Endothelial cell of umbilical vein (primary cell): ENCODE data around the gene SPSB1. TPM values are rescaled to one million over a fixed set of nuclear protein-coding genes. Genes with fewer than 3 reads are reported as not detected.

Experiments
- BruUV-seq: library from RNA; stranded (reverse); fragments of 400-500 nt; replicated peaks from 2 replicates; lab custom pipeline; 2021; lab: Mats Ljungman, UMichigan
- CTCF ChIA-PET: fragments of 300-600, 350-600 bp; sonication (Branson Sonifier 250); formaldehyde crosslinking; loops from one replicate; lab custom pipeline; 2021; ENCODE audit warnings: antibody characterized with exemption, inconsistent platforms; lab: Charles Lee
- POLR2A ChIA-PET: fragments of 300-600, 350-600 bp; sonication (Branson Sonifier 250); formaldehyde crosslinking; loops from one replicate; lab custom pipeline; 2021; ENCODE audit warnings: antibody characterized with exemption, inconsistent platforms; lab: Charles Lee
- DNase-seq: peaks from one replicate; pipeline ENCODE4 v3.0.0-alpha.2; 2011; ENCODE audit warnings: low read depth, low spot score
- FAIRE-seq: peaks from 2 replicates; lab custom pipeline; 2011; peaks lifted over from hg19 to GRCh38; lab: Jason Lieb, UNC
- H2AFZ ChIP-seq: 2 replicates; pipeline ENCODE4 v1.6.0; 2012; ENCODE audit warnings: low read depth, low read length, control low read depth, inconsistent platforms
- H3K27ac ChIP-seq: 2 replicates; pipeline ENCODE4 v1.5.1; 2011; ENCODE audit warnings: low read depth, mild to moderate bottlenecking, control low read depth, low read length, moderate library complexity; ENCODE audit not compliant: insufficient read depth
- H3K27me3 ChIP-seq, 2 experiments: 2 replicates each; pipeline versions ENCODE4 v1.6.0 to v1.6.1; 2011; ENCODE audit warnings: low read length in 2 of 2, mixed read lengths in 1 of 2; ENCODE audit not compliant: control insufficient read depth in 2 of 2, insufficient read depth in 2 of 2
- H3K36me3 ChIP-seq, 2 experiments: 2 replicates in 1 of 2; 3 replicates in 1 of 2; pipeline ENCODE4 v1.5.1; 2011; ENCODE audit warnings: low read length in 2 of 2, mild to moderate bottlenecking in 1 of 2, moderate library complexity in 1 of 2; ENCODE audit not compliant: control insufficient read depth in 2 of 2, insufficient read depth in 2 of 2; ENCODE audit errors: extremely low read depth in 1 of 2
- H3K4me1 ChIP-seq: 3 replicates; pipeline ENCODE4 v1.5.1; 2011; ENCODE audit warnings: mild to moderate bottlenecking, low read length; ENCODE audit not compliant: control insufficient read depth, insufficient read depth; ENCODE audit errors: extremely low read depth
- H3K4me2 ChIP-seq: 2 replicates; pipeline ENCODE4 v1.6.1; 2011; ENCODE audit warnings: low read length, control low read depth, mixed read lengths; ENCODE audit not compliant: insufficient read depth
- H3K4me3 ChIP-seq, 3 experiments: fragments of 200-600 bp in 1 of 3; sonication (generic), shearing (Covaris generic) in 1 of 3; replicated peaks in 1 of 3; 2 replicates each; pipeline ENCODE4 v1.5.1; 2011 to 2016; ENCODE audit warnings: control low read depth in 3 of 3, low read length in 3 of 3, mild to moderate bottlenecking in 2 of 3, inconsistent platforms in 1 of 3, low read depth in 1 of 3, moderate library complexity in 1 of 3; ENCODE audit not compliant: insufficient read depth in 1 of 3
- H3K79me2 ChIP-seq: 2 replicates; pipeline ENCODE4 v1.6.0; 2012; ENCODE audit warnings: low read length, inconsistent platforms; ENCODE audit not compliant: control insufficient read depth, insufficient read depth
- H3K9ac ChIP-seq: replicated peaks from 2 replicates; pipeline ENCODE3; 2011; ENCODE audit warnings: low read length, control low read depth; ENCODE audit not compliant: insufficient read depth; ENCODE audit errors: extremely low read depth
- H3K9me1 ChIP-seq: replicated peaks from 3 replicates; pipeline ENCODE4 v1.6.0; 2011; ENCODE audit warnings: mild to moderate bottlenecking, low read length; ENCODE audit not compliant: control insufficient read depth, insufficient read depth; ENCODE audit errors: extremely low read depth
- H3K9me3 ChIP-seq: replicated peaks from 2 replicates; pipeline ENCODE4 v1.5.1; 2012; ENCODE audit warnings: low read length, inconsistent platforms; ENCODE audit not compliant: control insufficient read depth, insufficient read depth
- H4K20me1 ChIP-seq: replicated peaks from 2 replicates; pipeline ENCODE3; 2011; ENCODE audit warnings: mild to moderate bottlenecking, low read length; ENCODE audit not compliant: control insufficient read depth, insufficient read depth; ENCODE audit errors: extremely low read depth
- CTCF ChIP-seq, 2 donors: IDR thresholded peaks; 1 replicate in 1 of 2; 2 replicates in 1 of 2; pipeline ENCODE4 v1.5.1; 2011; ENCODE audit warnings: low read length in 2 of 2, mild to moderate bottlenecking in 2 of 2, moderate library complexity in 2 of 2, control low read depth in 1 of 2, inconsistent platforms in 1 of 2, low read depth in 1 of 2; ENCODE audit not compliant: insufficient read depth in 1 of 2; ENCODE audit errors: extremely low read depth in 1 of 2
- EZH2 ChIP-seq: IDR thresholded peaks from 2 replicates; pipeline ENCODE4 v1.6.1; 2012; ENCODE audit warnings: borderline replicate concordance, low read depth, mild to moderate bottlenecking, moderate library complexity, low read length, inconsistent platforms; ENCODE audit not compliant: severe bottlenecking
- FOS ChIP-seq: IDR thresholded peaks from 2 replicates; pipeline ENCODE4 v1.6.1; 2011; ENCODE audit warnings: mild to moderate bottlenecking, low read length, moderate library complexity, borderline replicate concordance; ENCODE audit not compliant: insufficient read depth
- JUN ChIP-seq: IDR thresholded peaks from 2 replicates; pipeline ENCODE4 v1.6.1; 2011; ENCODE audit warnings: borderline replicate concordance, low read depth; ENCODE audit not compliant: insufficient read length, insufficient read depth
- MAX ChIP-seq: IDR thresholded peaks from 2 replicates; pipeline ENCODE4 v1.6.1; 2011; ENCODE audit not compliant: insufficient read depth, insufficient read length
- MYC ChIP-seq: IDR thresholded peaks from one replicate; pipeline ENCODE4 v1.6.1; 2011; ENCODE audit warnings: mild to moderate bottlenecking, low read depth, low read length
- POLR2A ChIP-seq: IDR thresholded peaks from 2 replicates; pipeline ENCODE4 v1.6.1; 2012; ENCODE audit warnings: low read depth, mild to moderate bottlenecking, control low read depth, low read length
- POLR2AphosphoS5 ChIP-seq: IDR thresholded peaks from 2 replicates; pipeline ENCODE4 v1.6.1; 2012; ENCODE audit warnings: low read depth, mild to moderate bottlenecking, control low read depth, low read length, moderate library complexity; ENCODE audit not compliant: insufficient read depth
- dilution Hi-C: fragments of 300-500 bp; cut with MboI; formaldehyde crosslinking; loops from one replicate; pipeline ENCODE4 v1.15.0; 2019; ENCODE audit warnings: low sequenced_read_pairs; ENCODE audit not compliant: extremely low pct_ligation_motif_present
- intact Hi-C: fragments of 100-400 bp; cut with micrococcal nuclease; formaldehyde crosslinking; loops from one replicate; pipeline ENCODE4 v1.10.0; 2022
- polyA plus RNA-seq, 4 experiments: library from polyadenylated mRNA; depleted of rRNA in 3 of 4; stranded (reverse) in 3 of 4; unstranded in 1 of 4; fragments of >200 nt; gene quantifications; 2 replicates each; pipeline versions ENCODE4 v1.2.1 to v1.2.3, GENCODE V29; 2011 to 2012; ENCODE audit warnings: missing spikeins in 1 of 4
- total RNA-seq: library from RNA; stranded (reverse); gene quantifications from 2 replicates; pipeline ENCODE4 v1.2.3, GENCODE V29; 2021

Gene SPSB1
- total and polyA plus RNA-seq, 2 donors (not counting 3 experiments of a cell fraction or from before 2014, with no cell fraction given) = 41.9 to 61.2 TPM

- dilution Hi-C loops = no loop called here
- POLR2A ChIA-PET = no interaction called here
Measured at GRCh38 chr1:9302745-9303524, 10.2 kb downstream of the SPSB1 start.

More at GRCh38 chr1:9302745-9303524, 10.2 kb downstream of the SPSB1 start:
- peaks cover 97% of the 10 kb centered on the region for H3K79me2 ChIP-seq
- H3K4me2 ChIP-seq = peak overlapping the region; percentile 78
- CTCF ChIA-PET = interaction anchor here (0.7 to 2.6 kb wide), 3 partner anchors 14 to 188 kb away, joined by 4 to 12 read pairs (median 5); no protein-coding TSS in a partner anchor
- H2AFZ ChIP-seq = no peak overlapping the region
- TF ChIP-seq MAX (no peak), POLR2A (peak; percentile 45), POLR2AphosphoS5 (peak; percentile 56), MYC (no peak), EZH2 (no peak), CTCF (IDR thresholded peaks at IDR 0.05; ENCODE audit: extremely low read depth in 1 of 2, insufficient read depth in 1 of 2, low read depth in 1 of 2, low read length in 2 of 2) (no peak), JUN (peak; percentile 69), FOS (peak; percentile 88)
- peak overlapping the region; percentile 43 for H3K9ac ChIP-seq
- H3K36me3 ChIP-seq = peaks cover 0 to 9% of the 10 kb centered on the region in 2 experiments
- H3K9me1 ChIP-seq = no peaks in the 10 kb centered on the region
- peak overlapping the region; percentile 93 for H3K27ac ChIP-seq
- FAIRE-seq (peak; percentile 97), DNase-seq (peak; percentile 83)
- intact Hi-C loops = loop anchor here (1.0 kb wide), 2 partner anchors 9 to 12 kb away; no protein-coding TSS in a partner anchor
- no peaks in the 10 kb centered on the region for H3K9me3 ChIP-seq
- H3K27me3 ChIP-seq = no peaks in the 10 kb centered on the region
- peaks cover 9% of the 10 kb centered on the region for H4K20me1 ChIP-seq
- H3K4me3 ChIP-seq = peak overlapping the region in 1 of 3 experiments; percentile 37
- BruUV-seq = TSS peak; percentile 46
- H3K4me1 ChIP-seq = peaks cover 27% of the 10 kb centered on the region
